GM19351 (cell line): ENCODE data around the gene DDX43.
"Not testable (repeated sequence)": the region's sequence is repeated elsewhere in the genome, so short reads cannot be mapped to it uniquely, and the experiment has no call there.

Source experiments
- ATAC-seq: cut with Tn5 transposase; IDR thresholded peaks from one replicate; pipeline ENCODE4 v1.9.1; 2021; ENCODE audit warnings: mild to moderate bottlenecking, moderate library complexity; ENCODE audit not compliant: unreplicated experiment

The DDX43 gene

GRCh38 chr6:73388800-73389512 is 5.7 kb upstream of the DDX43 start:
- ATAC-seq = peak; percentile 84

GRCh38 chr6:73389854-73390253 is 4.8 kb upstream of the DDX43 start:
- ATAC-seq = no peak

- ATAC-seq = no peak
Observed at GRCh38 chr6:73391675-73392074, 3.0 kb upstream of the DDX43 start.

GRCh38 chr6:73392188-73392587 is 2.4 kb upstream of the DDX43 start:
- ATAC-seq = not testable (repeated sequence)

- no peak for ATAC-seq
Observed at GRCh38 chr6:73393278-73393677, 1.4 kb upstream of the DDX43 start.

- ATAC-seq = no peak
Observed at GRCh38 chr6:73395875-73396274, 1.2 kb downstream of the DDX43 start.

GRCh38 chr6:73400656-73401055 is 6.0 kb downstream of the DDX43 start:
- ATAC-seq = peak; percentile 67

- no peak for ATAC-seq
Observed at GRCh38 chr6:73409395-73409794, 14.8 kb downstream of the DDX43 start.

- ATAC-seq = no peak
Observed at GRCh38 chr6:73413102-73413501, 18.5 kb downstream of the DDX43 start.

GRCh38 chr6:73418081-73418741 is 23.6 kb downstream of the DDX43 start:
- ATAC-seq = no peak

GRCh38 chr6:73421534-73421933 is 26.9 kb downstream of the DDX43 start:
- no peak for ATAC-seq

- no peak for ATAC-seq
Observed at GRCh38 chr6:73435236-73435635, 40.6 kb downstream of the DDX43 start.

GRCh38 chr6:73443555-73443954 is 48.9 kb downstream of the DDX43 start:
- no peak for ATAC-seq

- peak; percentile 54 for ATAC-seq
Observed at GRCh38 chr6:73451223-73452106, 56.8 kb downstream of the DDX43 start.

- ATAC-seq = peak; percentile 64
Observed at GRCh38 chr6:73452107-73452461, 57.5 kb downstream of the DDX43 start, which contains the start of gene CGAS. TSS of gene CGAS (minus strand) at chr6:73452297. CDS start at chr6:73452181, 116 bp downstream.

GRCh38 chr6:73455865-73456629 is 61.4 kb downstream of the DDX43 start:
- ATAC-seq = no peak

GRCh38 chr6:73459474-73459873 is 64.8 kb downstream of the DDX43 start:
- ATAC-seq = not testable (repeated sequence)

- ATAC-seq = no peak
Observed at GRCh38 chr6:73460056-73460455, 65.4 kb downstream of the DDX43 start.

- peak; percentile 93 for ATAC-seq
Observed at GRCh38 chr6:73461537-73462350, 67.1 kb downstream of the DDX43 start, which contains the start of gene MTO1. TSS of gene MTO1 (plus strand) at chr6:73461737. CDS start at chr6:73461855, 118 bp downstream.
